Amniotic epithelial cell (primary cell): ENCODE results near the gene KLHL3.

Source experiments
- DNase-seq: peaks from one replicate; pipeline ENCODE4 v3.0.0-alpha.2; 2010; ENCODE audit warnings: low read depth

KLHL3 gene

GRCh38 chr5:137575847-137576246, 160.0 kb downstream of the KLHL3 start:
- no peak for DNase-seq

DNA sequence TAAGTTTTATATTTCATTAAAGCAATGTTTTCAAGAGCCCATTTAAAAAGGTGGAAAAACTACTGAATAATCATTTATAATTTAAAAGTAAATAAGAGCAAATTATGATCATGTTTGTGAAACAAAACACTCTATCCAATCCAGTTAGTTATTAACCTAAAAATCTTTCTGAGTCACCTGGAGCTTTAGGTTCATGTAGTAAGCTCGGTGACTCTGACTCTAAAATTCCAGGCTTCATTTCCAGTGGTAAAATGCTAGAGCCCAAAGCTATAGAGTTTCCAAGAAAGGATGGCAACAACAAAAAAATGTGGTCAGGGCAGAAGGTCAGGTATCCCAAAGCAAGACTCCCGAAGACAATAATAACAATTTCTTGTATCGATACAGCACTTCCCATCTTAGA, 160.7 kb downstream of the KLHL3 start:
- no peak for DNase-seq

DNA sequence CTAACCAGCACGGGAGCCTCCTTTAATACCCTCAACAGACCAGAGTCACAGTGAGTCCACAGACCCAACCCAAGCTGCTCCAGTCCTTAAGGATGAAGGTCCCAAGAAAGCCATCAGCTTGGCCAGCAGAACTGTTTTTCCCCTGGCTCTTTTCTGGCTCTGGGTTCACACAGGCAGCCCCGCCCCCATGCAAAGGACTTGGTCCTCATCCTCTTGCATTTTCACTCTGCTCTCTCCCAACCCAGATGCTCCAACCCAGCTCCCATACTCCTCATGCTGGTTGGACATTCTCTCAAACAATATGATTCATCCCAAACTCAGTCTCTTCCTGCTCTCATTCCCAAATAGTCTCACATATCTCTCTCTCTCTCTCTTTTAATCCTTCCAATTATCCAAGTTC, 162.5 kb downstream of the KLHL3 start:
- no peak for DNase-seq

DNA sequence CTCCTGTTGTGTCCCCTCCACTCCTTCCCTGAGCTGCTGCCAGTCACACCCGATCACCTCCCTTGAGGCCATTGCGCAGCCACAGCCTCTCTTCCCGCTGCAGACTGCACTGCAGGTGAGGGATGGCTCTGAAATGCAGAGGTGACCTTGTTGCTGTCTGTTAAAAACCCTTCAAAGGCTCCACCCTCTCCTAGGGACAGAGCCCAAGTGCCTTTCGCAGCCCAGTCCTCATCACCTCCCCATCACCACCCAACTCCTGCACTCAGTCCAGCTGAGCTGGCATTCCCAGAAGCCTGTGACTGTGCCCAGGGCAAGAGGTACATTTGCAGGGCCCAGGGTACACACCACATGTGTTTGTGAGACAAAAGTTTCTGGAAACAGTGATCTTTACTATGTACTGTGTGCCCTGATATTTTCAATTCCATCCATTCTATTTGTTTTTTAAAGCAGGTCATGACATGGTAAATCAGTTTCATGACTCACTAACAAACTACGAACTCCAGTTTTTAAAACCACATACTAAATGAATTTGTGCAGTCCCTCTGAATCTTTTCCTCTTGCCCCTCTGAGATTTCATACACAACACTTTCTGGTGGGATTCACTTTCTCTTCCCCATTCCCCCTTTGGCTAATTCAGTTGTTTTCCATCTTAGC, 163.7 kb downstream of the KLHL3 start:
- no peak for DNase-seq

DNA sequence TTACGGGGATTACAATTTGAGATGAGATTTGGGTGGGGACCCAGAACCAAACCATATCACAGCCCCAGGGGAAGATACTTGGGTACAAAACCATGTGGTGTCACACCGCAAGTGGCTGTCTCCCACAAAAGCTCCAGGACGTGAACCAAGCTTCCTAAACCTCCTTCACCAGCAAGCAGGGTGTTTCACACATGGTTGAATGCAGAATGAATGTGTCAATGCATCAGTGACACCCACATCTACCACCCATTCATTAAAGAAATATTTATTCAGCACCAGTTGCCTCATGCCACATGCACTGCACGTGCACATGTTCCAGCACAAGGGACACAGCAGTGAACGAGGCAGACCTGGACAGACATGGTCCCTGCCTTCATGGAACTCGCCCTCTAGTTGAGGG, 165.8 kb downstream of the KLHL3 start:
- DNase-seq = no peak
